SKM-1 (cell line): ENCODE measurements around the gene RCVRN.

Source experiments
- DNase-seq: peaks from one replicate; lab custom pipeline; 2025; ENCODE audit not compliant: unreplicated experiment; lab: John Stamatoyannopoulos, UW

The RCVRN gene

DNA sequence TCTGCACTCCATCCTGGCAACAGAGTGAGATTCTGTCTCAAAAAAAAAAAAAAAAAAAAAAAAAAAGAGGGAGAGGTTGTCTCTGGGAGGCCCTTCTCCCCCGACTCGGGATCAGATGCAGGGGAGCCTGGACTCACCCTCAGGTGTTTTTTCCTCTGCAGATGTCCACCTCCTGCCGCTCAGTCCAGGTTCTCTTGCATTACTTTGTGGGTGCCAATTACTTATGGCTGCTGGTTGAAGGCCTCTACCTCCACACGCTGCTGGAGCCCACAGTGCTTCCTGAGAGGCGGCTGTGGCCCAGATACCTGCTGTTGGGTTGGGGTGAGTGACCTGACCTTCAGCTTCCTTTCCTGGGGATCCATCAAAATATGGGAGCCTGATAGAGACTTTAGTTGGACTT lies 45.3 kb downstream of the RCVRN start:
- no peak for DNase-seq

DNA sequence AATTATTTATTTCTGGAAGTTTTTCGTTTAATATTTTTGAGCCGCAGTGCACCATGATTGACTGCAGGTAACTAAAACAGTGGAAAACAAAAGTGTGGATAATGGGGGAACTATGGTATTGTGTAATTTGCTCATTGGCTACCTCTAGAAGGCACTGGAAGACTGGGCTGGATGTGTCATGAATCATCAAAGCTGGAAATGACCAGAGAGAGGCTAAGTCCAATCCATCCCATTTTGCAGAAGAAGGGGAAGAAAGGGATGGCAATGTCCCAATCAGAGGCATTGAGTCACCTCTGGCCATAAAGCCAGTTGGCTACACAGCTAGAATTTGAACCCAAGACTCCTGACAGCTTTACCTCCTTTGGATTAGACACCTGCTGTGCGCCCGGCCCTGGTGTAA lies 50.0 kb downstream of the RCVRN start:
- DNase-seq: no peak

DNA sequence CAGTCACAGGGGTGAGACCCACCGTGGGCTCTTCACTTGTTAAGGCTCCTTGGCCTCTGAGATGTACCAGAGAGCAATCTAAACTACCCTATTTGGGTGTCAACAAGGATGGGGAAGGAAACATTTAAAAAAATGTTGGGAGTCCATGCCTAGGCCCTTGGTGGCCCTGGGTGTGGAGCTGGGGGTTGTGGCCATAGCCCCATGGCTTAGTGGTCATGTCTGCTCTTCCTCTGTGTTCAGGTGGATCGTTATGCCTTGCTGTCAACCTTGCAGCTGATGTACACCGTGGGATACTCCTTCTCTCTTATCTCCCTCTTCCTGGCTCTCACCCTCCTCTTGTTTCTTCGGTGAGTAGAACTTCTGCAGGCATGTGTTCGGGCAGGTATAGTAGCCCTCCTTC lies 50.8 kb downstream of the RCVRN start:
- no peak for DNase-seq

DNA sequence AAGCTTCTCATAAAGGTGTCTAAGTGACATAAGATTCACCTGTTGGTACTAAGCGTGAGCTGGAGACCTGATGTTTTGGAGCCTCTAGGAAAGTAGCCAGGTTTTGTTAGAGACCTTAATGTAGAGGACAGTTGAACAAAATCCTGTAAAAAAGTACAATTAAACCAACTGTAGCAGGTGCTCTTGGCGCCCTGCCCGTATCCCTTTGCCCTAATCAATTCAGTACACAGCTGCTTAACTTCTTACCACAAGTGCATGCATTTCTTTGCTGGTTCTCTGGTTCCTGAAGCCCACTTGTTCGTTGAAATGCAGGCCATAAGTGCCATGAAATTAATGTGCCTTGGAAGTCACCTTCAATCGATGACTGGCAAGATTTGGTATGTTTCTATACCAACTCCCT lies 54.9 kb downstream of the RCVRN start:
- no peak for DNase-seq
